ENCODE results near the gene PARD6B.

The PARD6B gene

DNA sequence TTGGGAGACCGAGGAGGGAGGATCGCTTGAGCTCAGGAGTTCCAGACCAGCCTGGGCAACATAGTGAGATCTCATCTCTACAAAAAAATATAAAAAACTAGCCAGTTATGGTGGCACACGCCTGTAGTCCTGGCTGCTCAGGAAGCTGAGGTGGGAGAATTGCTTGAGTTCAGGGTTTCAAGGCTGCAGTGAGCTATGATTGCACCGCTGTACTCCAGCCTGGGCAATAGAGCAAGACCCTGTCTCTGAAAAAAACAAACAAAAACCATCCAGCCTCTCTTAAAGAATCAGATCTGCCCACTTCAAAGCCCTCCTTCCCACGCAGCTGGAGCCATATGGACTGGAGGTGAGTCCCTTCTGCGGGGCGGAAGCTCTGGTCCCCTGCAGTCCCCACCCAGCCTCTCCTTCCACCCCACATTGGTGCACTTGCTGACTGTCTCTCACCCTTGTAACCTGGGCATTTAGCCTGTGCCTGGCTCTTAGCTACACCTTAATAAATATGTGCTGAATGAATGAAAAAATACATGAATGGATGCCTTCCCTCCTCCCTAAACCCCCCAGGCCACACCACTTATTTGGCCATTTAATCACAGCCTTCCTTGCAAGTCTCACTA lies 7.2 kb upstream of the PARD6B start:
- DNase-seq (ENCODE audit: low read depth in 2 of 2) = no peak

GRCh38 chr20:50724851-50725723 lies 6.3 kb upstream of the PARD6B start:
- peak; percentile 17 to 47 for DNase-seq (ENCODE audit: low read depth in 2 of 2)

- no peak for DNase-seq (ENCODE audit: low read depth in 2 of 2)
Measured at GRCh38 chr20:50725724-50726005, 5.7 kb upstream of the PARD6B start.

DNA sequence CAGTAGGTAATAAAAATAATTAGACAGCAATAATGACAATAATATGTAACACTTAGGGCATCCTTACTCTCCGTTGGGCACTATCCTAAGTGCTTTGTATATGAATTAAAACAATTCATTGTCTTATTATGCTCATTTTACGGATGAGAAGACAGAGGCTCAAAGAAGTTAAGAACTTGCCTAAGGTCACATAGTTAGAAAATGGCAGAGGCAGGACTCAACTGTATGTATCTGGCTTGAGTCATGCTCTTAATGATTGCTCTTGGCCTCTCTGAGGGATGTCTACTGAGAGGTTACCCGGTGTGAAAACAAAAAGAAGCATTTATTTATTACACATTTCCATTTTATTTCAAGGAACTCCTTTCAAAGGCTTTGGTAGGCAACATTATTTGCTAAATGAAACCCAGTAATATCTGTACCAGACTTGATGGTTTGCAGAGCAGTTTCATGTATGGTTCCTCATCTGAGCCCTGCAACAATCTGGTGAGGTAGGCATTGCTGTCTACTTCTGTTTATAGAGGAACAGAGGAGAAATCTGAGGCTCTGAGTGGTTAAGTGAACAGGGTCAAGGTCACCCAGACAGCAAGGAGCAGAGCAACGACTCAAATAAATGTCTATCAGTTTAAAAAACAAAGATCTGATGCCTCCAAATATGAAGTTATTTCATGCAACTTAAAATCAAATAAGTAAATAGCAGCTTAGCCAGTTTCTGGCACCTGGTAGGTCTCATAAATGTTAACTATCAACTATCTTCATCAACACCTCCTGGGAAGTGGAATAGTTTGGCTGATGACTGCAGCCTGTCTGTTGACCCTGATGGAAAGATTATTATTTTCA lies 4.2 kb upstream of the PARD6B start:
- no peak for DNase-seq (ENCODE audit: low read depth in 2 of 2)

DNA sequence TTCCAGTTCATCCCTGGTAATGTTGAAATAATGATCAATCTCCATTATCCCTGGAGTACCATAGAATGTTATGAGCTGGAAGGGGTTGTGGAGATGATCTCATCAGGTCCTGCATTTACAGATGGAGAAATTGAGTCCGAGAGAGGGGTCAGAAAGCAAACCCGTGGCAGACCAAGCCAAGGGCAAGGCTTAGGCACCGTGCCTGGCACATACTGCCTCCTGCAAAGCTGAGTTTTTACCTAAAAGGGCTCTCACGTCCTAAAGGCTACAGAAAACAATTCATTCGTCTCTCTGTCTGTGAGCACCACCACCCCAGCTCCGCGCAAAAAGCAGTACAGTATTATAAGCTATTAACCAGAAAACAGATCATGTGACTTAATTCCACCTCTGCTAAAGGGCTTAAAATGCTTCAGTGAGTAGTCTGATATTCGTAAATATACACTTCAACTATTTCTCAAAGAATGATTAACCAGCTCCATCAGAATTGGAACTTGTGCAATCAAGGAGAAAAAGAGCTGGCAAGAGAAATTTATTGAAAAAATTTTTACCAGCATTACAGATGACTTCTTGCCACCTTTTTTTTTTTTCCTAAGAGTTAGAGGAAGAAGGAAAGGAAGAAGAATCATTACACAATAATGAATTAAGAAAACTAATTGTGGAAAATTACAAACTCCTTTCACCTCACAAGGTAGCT lies 3.4 kb upstream of the PARD6B start:
- no peak for DNase-seq (ENCODE audit: low read depth in 2 of 2)

DNA sequence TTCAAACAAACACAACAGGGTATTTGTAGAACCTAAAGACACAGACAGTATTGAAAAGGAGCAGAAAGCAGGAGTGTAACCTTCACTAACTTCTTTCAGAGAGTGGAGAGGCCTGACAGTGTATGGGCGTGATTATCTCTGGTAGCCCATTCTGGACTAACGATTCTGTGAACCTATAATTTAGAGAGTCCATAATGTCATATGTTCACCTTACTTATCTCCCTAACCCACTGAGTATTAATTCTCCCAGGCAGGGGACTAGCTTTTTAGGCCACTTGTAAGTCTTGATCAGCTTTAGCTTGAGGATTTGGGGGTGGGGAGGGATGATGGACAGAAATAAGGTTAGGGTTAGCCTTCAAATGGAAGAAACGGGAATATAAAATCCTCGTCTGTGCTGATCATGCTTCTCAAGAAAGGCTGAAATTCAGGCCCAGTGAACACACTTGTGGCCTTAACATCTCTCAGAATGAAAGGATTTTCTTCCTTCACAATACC lies 2.8 kb upstream of the PARD6B start:
- DNase-seq (ENCODE audit: low read depth in 2 of 2) = no peak

- no peak for DNase-seq (ENCODE audit: low read depth in 2 of 2)
Measured at GRCh38 chr20:50728981-50729874, 2.2 kb upstream of the PARD6B start.

DNA sequence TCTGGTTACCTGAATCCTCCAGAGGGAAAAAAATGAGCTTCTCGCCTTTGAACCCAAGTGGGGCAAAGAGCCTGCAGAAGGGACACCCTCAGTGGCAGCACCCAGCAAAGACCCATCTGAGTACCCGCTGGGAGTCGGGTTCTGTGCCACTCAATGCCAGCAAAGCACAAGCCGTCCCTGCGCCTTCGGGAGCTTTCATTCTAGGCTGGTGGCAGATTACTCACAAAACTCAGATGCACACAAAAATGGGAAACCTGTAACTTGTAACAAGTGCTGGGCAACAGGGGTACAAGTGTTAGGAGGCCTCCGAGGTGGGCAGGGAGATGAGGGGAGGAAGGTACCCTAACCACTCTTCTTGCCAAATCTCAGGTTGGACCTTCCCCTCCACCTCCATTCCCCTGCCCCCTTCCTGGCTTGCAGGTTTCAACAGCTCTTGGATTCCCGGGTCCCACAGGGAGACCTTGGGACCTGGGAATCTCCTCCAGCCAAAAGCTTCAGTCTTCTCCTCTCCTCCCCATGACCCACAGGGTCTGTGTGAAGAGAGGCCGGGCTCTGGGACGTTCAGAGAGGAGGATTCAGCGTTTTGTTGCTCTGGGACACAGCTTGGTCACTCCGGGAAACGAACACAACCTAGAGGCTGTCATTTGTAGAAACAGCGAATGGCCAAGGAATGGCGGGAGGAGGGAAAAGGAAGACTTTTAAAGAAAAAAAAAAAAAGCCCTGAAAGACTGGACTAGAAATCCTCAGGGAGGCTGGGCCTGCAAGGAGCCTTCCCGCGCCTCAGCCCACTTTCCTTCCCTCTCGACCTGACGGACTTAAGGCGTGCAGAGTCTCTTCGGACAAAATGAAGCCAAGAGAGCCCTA lies 1.2 kb upstream of the PARD6B start:
- no peak for DNase-seq (ENCODE audit: low read depth in 2 of 2)

DNA sequence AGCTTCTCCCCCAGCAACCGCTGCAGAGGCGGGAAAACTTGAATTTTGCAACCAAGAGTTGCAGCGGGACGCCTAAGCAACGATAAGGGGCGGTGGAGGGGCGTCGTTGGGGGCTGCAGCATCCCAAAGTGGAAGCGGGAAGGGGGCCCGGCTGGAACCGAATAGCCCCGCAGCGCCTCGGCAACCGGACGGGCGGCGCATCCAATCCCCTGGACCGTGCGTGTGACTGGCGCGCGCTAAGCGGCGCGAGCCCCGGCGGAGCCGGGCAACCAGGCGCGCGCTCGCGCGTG lies 670 bp upstream of the PARD6B start:
- no peak for DNase-seq (ENCODE audit: low read depth in 2 of 2)

DNA sequence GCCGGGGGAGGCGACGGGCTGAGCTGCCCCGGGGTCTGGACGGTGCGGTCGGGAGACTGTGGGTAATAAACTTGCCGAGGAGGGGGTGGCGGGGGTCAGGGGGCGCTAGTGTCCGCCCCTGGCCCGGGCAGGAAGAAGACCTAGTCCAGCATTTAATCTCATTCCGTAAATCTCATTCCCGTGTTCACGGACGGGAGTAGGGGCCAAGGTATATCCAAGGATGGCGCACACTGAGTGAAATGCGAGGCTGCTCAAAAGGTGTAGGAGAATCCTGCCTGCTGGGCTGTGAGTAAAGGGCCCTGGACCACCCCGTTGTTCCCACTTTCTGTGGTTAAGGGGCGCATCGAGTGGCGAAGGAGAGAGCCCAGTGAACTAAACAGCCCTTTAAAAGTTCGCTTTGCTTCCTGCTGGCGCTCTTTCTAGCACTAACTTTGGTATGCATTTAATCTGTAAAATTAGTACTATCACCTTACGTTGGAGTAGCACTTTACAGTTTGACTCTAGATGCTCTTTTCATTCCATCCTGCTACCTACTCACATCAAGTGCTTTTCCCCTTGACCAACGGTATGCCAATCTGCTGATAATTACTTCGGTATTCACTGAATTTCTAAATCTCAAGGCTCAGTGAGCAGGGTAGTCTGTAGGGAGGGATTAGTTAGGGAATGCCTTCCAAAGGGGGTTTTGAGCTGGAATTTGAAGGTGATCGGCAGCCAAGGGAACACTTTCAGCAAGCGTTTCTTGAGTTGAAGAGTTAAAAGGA lies 730 bp downstream of the PARD6B start:
- no peak for DNase-seq (ENCODE audit: low read depth in 2 of 2)

DNA sequence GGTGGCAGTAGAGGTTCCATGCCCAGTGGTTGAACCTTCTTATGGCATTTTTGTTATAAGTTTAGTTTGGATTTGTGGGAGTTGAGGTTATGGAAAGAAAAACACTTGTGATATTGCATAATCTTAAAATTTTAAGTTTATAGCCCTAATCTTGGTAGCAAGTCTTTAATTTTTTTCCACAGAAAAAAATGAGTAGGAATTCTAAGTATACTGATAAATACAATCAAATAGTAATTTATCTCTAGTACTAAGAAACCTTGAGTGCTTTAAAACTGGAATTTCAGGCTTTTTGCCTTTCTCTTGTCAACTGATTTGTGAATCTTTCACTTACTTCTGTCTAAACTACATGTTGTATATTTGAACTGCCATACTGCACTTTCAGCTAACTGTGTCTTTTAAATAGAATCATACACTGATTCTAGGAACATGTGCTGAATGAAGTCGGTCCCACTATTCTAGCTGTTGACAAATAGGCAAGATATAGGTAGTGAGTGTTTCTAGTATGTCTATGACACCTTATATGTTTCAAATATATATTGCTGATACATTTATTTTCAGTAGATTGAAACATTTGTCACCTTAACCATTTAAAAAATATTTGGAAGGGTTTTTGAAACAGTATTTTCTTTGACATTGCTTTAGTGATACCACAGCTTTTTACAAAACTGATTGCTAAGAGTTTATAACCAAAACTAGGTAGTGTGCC lies 2.4 kb downstream of the PARD6B start:
- DNase-seq (ENCODE audit: low read depth in 2 of 2) = no peak

DNA sequence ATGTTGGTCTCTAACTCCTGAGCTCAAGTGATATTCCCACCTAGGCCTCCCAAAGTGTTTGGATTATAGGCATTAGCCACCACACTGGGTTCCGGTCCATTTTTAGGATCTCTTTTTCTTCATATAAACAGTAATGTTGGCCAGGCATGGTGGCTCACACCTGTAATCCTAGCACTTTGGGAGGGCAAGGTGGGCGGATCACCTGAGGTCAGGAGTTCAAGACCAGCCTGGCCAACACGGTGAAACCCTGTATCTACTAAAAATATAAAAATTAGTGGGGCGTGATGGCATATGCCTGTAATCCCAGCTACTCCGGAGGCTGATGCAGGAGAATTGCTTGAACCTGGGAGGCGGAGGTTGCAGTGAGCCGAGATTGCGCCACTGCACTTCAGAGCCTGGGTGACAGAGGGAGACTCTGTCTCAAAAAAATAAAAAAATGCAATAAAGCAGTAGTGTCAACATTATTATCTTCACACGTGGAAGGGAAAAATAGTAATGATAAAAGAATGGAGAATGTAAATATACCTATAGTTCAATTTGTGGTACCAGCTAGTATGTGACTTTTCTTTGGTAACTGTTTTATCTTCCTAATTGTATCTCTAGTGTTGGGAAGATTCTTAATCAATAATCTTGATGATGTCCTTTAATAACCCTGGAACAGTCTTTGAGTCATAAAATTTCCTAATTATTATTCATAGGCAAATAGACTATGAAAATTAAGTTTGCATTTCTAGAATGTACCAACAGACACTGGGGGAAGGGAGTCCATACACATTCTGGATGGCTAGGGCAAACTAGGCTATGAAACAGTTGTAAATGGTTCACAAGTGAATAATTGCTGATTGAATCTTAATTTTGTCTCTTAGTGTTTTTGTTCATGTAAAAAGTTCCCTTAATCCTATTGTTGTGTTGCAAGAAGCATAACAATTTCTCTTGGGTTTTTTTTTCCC lies 3.6 kb downstream of the PARD6B start:
- DNase-seq (ENCODE audit: low read depth in 2 of 2) = no peak

- DNase-seq (ENCODE audit: low read depth in 2 of 2) = no peak
Measured at GRCh38 chr20:50735813-50736212, 4.4 kb downstream of the PARD6B start.

DNA sequence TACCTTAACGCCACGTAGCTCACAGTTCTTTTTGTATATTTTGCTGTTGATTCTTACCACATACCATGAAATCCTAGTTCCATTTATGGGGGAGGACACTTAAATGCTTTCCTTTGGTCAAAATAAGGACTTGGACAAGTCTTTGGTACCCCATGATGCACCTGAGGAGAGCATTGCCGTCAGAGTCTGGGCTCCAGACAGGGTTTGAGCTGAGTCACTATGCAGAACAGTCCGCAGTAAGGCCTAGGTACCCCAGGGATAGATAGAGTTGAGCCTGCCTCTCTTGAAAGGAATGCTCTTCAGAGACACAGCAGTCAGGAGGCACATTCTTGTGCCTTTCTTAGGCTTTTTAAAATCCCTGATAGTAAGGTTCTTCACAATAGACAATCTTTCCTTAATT lies 6.0 kb downstream of the PARD6B start:
- DNase-seq (ENCODE audit: low read depth in 2 of 2) = no peak

GRCh38 chr20:50743087-50743486 lies 11.7 kb downstream of the PARD6B start:
- DNase-seq (ENCODE audit: low read depth in 2 of 2) = no peak

DNA sequence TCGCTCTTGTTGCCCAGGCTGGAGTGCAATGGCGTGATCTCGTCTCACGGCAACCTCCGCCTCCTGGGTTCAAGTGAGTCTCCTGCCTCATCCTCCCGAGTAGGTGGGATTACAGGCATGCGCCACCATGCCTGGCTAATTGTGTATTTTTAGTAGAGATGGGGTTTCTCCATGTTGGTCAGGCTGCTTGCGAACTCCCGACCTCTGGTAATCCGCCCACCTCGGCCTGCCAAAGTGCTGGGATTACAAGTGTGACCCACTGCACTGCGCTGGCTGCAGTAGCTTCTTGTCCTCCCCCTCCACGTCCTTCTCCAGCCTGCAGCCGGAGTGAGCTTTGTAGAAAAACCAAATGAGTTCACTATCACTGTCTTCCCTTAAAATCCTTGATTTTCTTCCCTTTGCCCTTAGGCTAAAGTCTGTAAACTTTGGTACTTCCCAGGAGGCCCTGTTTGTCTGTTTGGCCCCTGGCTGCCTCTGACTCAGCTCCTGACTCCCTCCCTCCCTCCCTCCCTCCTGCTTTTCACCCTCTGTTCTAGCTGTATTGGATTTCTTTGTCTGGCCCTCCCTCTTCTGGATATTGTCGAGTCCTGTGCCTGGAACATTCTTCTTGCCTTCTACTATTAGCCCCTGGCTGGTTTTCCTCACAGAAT lies 12.9 kb downstream of the PARD6B start:
- no peak for DNase-seq (ENCODE audit: low read depth in 2 of 2)

GRCh38 chr20:50745634-50746137 lies 14.3 kb downstream of the PARD6B start:
- DNase-seq (ENCODE audit: low read depth in 2 of 2) = no peak
